ENCODE measurements around the gene FBXO15. TPM values are rescaled to one million over a fixed set of nuclear protein-coding genes. Genes with fewer than 3 reads are reported as not detected.

FBXO15 gene
- total RNA-seq, 2 experiments from 2014 or later: 0.54 to 2.1 TPM

GRCh38 chr18:74081966-74082741 lies 65.5 kb downstream of the FBXO15 start:
- Histone ChIP-seq H3K4me2 (ENCODE audit: low read length) (peak overlapping the region; percentile 50), H2AFZ (ENCODE audit: low read length) (peak overlapping the region; percentile 88; the same call in 1 of the 2 replicates)
- CTCF ChIA-PET (ENCODE audit: unreplicated experiment): interaction anchor here (0.6 to 2.2 kb wide), 3 partner anchors 18 to 963 kb away, joined by 3 to 8 read pairs (median 6); no protein-coding TSS in a partner anchor

GRCh38 chr18:74078257-74078656 lies 69.4 kb downstream of the FBXO15 start:
- Histone ChIP-seq H3K27ac (ENCODE audit: low read depth, low read length, poor library complexity, severe bottlenecking) (no peak overlapping the region), H2AFZ (ENCODE audit: low read length) (no peak overlapping the region), H3K9me2 (ENCODE audit: insufficient read depth, low read length) (no peaks in the 10 kb centered on the region), H4K20me1 (ENCODE audit: insufficient read depth, low read length) (no peaks in the 10 kb centered on the region), H3K36me3 (ENCODE audit: insufficient read depth, low read length) (no peaks in the 10 kb centered on the region), H3K4me3 (ENCODE audit: low read depth, low read length, poor library complexity, severe bottlenecking) (no peak overlapping the region), H3K4me2 (ENCODE audit: low read length) (no peak overlapping the region), H3K4me1 (ENCODE audit: insufficient read depth, low read length, poor library complexity, severe bottlenecking) (no peaks in the 10 kb centered on the region), H3K79me2 (ENCODE audit: insufficient read depth, low read depth, low read length) (no peaks in the 10 kb centered on the region), H3K9me3 (ENCODE audit: low read length) (no peaks in the 10 kb centered on the region)
- no peak for DNase-seq (ENCODE audit: low spot score)
- ChIA-PET CTCF (ENCODE audit: unreplicated experiment) (no interaction called here), POLR2A (interaction anchor here (0.6 kb wide), 1 partner anchor 30 kb away, joined by 3 read pairs; no protein-coding TSS in a partner anchor)
- intact Hi-C loops (cut with micrococcal nuclease; ENCODE audit: unreplicated experiment): no loop called here
- no peak for TF ChIP-seq EZH2phosphoT487 (IDR thresholded peaks at IDR 0.05; ENCODE audit: borderline replicate concordance, low read depth, low read length)
- TF ChIP-seq CTCF (conservative IDR thresholded peaks at IDR 0.05; ENCODE audit: low read length): no peak
- no TSS peak for BruUV-seq (replicated peaks)

More at GRCh38 chr18:74081966-74082741, 65.5 kb downstream of the FBXO15 start:
- Histone ChIP-seq H3K79me2 (ENCODE audit: insufficient read depth, low read depth, low read length) (no peaks in the 10 kb centered on the region), H4K20me1 (ENCODE audit: insufficient read depth, low read length) (no peaks in the 10 kb centered on the region), H3K27ac (ENCODE audit: low read depth, low read length, poor library complexity, severe bottlenecking) (no peak overlapping the region), H3K4me3 (ENCODE audit: low read depth, low read length, poor library complexity, severe bottlenecking) (no peak overlapping the region), H3K36me3 (ENCODE audit: insufficient read depth, low read length) (no peaks in the 10 kb centered on the region), H3K9me3 (ENCODE audit: low read length) (no peaks in the 10 kb centered on the region), H3K9me2 (ENCODE audit: insufficient read depth, low read length) (no peaks in the 10 kb centered on the region), H3K4me1 (ENCODE audit: insufficient read depth, low read length, poor library complexity, severe bottlenecking) (no peaks in the 10 kb centered on the region)
- POLR2A ChIA-PET: interaction anchor here (0.5 to 2.7 kb wide), 5 partner anchors 9 to 29 kb away, joined by 3 to 18 read pairs (median 6); no protein-coding TSS in a partner anchor
- peak; percentile 63 for TF ChIP-seq CTCF (conservative IDR thresholded peaks at IDR 0.05; ENCODE audit: low read length)
- TF ChIP-seq EZH2phosphoT487 (IDR thresholded peaks at IDR 0.05; ENCODE audit: borderline replicate concordance, low read depth, low read length): no peak
- peak; percentile 77 for DNase-seq (ENCODE audit: low spot score)
- BruUV-seq (replicated peaks): no TSS peak
- intact Hi-C loops (cut with micrococcal nuclease; ENCODE audit: unreplicated experiment): loop anchor here (1.0 kb wide), 1 partner anchor 18 kb away; no protein-coding TSS in a partner anchor
